WTC11 (cell line): ENCODE measurements around the gene PCNX4. TPM values are rescaled to one million over a fixed set of nuclear protein-coding genes. Genes with fewer than 3 reads are reported as not detected.

Experiments
- AR ChIP-seq: fragments of 250-450 bp; sonication (Bioruptor Pico); IDR thresholded peaks from 2 replicates; pipeline ENCODE4 v1.9.0; 2021; ENCODE audit warnings: mild to moderate bottlenecking
- E2F4 ChIP-seq: sonication (generic); formaldehyde crosslinking; IDR thresholded peaks from 2 replicates; pipeline ENCODE4 v1.8.1; 2022; ENCODE audit warnings: low read depth, mild to moderate bottlenecking, moderate library complexity, missing genetic modification reagents, borderline replicate concordance
- FOXP1 ChIP-seq: sonication (generic); formaldehyde crosslinking; IDR thresholded peaks from 2 replicates; pipeline ENCODE4 v1.8.0; 2022; ENCODE audit warnings: missing genetic modification reagents, mild to moderate bottlenecking, moderate library complexity, borderline replicate concordance
- GRHL2 ChIP-seq: fragments of 250-450 bp; sonication (Bioruptor Pico); IDR thresholded peaks from 2 replicates; pipeline ENCODE4 v1.8.0; 2022; ENCODE audit warnings: mild to moderate bottlenecking, moderate library complexity; ENCODE audit not compliant: insufficient replicate concordance, severe bottlenecking
- HMGXB4 ChIP-seq: sonication (generic); formaldehyde crosslinking; IDR thresholded peaks from 2 replicates; pipeline ENCODE4 v1.8.1; 2023; ENCODE audit warnings: mild to moderate bottlenecking, moderate library complexity, missing genetic modification reagents
- KAT7 ChIP-seq: sonication (generic); formaldehyde crosslinking; IDR thresholded peaks from 2 replicates; pipeline ENCODE4 v1.8.1; 2023; ENCODE audit warnings: missing genetic modification reagents, mild to moderate bottlenecking, borderline replicate concordance
- NFATC4 ChIP-seq: fragments of 250-450 bp; sonication (Bioruptor Pico); IDR thresholded peaks from 2 replicates; pipeline ENCODE4 v1.9.0; 2021; ENCODE audit warnings: mild to moderate bottlenecking
- NFYB ChIP-seq: sonication (generic); formaldehyde crosslinking; conservative IDR thresholded peaks from 2 replicates; pipeline ENCODE4 v1.8.0; 2022; ENCODE audit warnings: low read depth, missing genetic modification reagents
- PREB ChIP-seq: sonication (generic); formaldehyde crosslinking; IDR thresholded peaks from 2 replicates; pipeline ENCODE4 v1.8.1; 2022; ENCODE audit warnings: mild to moderate bottlenecking, missing genetic modification reagents, moderate library complexity, borderline replicate concordance
- SOX15 ChIP-seq: fragments of 250-450 bp; sonication (Bioruptor Pico); IDR thresholded peaks from 2 replicates; pipeline ENCODE4 v1.9.0; 2021; ENCODE audit warnings: mild to moderate bottlenecking
- SP1 ChIP-seq: sonication (generic); formaldehyde crosslinking; conservative IDR thresholded peaks from 2 replicates; pipeline ENCODE4 v1.8.1; 2022; ENCODE audit warnings: missing genetic modification reagents
- TEAD4 ChIP-seq: sonication (generic); formaldehyde crosslinking; IDR thresholded peaks from 2 replicates; pipeline ENCODE4 v1.8.0; 2022; ENCODE audit warnings: mild to moderate bottlenecking, missing genetic modification reagents
- ZNF281 ChIP-seq: sonication (generic); formaldehyde crosslinking; IDR thresholded peaks from 2 replicates; pipeline ENCODE4 v1.8.0; 2023; ENCODE audit warnings: mild to moderate bottlenecking, missing genetic modification reagents
- ZNF423 ChIP-seq: fragments of 250-450 bp; sonication (Bioruptor Pico); IDR thresholded peaks from 2 replicates; pipeline ENCODE4 v2.1.2; 2022; ENCODE audit warnings: mild to moderate bottlenecking, moderate library complexity
- ZNF532 ChIP-seq: fragments of 250-450 bp; sonication (Bioruptor Pico); IDR thresholded peaks from 2 replicates; pipeline ENCODE4 v1.9.0; 2021; ENCODE audit warnings: mild to moderate bottlenecking, borderline replicate concordance
- total RNA-seq: library from RNA; stranded (reverse); gene quantifications from 3 replicates; pipeline ENCODE4 v1.2.3, GENCODE V29; 2021
- TF ChIP-seq, protein P1 (sequence below): sonication (generic); formaldehyde crosslinking; IDR thresholded peaks from 2 replicates; pipeline ENCODE4 v1.8.1; 2023; ENCODE audit warnings: mild to moderate bottlenecking, missing genetic modification reagents, borderline replicate concordance

The PCNX4 gene
- total RNA-seq, 1 experiment from 2014 or later = 31.7 TPM

GRCh38 chr14:60164712-60165546 lies 73.2 kb downstream of the PCNX4 start, which contains the start of gene DHRS7 (continued):
- TF ChIP-seq, protein P1, sequence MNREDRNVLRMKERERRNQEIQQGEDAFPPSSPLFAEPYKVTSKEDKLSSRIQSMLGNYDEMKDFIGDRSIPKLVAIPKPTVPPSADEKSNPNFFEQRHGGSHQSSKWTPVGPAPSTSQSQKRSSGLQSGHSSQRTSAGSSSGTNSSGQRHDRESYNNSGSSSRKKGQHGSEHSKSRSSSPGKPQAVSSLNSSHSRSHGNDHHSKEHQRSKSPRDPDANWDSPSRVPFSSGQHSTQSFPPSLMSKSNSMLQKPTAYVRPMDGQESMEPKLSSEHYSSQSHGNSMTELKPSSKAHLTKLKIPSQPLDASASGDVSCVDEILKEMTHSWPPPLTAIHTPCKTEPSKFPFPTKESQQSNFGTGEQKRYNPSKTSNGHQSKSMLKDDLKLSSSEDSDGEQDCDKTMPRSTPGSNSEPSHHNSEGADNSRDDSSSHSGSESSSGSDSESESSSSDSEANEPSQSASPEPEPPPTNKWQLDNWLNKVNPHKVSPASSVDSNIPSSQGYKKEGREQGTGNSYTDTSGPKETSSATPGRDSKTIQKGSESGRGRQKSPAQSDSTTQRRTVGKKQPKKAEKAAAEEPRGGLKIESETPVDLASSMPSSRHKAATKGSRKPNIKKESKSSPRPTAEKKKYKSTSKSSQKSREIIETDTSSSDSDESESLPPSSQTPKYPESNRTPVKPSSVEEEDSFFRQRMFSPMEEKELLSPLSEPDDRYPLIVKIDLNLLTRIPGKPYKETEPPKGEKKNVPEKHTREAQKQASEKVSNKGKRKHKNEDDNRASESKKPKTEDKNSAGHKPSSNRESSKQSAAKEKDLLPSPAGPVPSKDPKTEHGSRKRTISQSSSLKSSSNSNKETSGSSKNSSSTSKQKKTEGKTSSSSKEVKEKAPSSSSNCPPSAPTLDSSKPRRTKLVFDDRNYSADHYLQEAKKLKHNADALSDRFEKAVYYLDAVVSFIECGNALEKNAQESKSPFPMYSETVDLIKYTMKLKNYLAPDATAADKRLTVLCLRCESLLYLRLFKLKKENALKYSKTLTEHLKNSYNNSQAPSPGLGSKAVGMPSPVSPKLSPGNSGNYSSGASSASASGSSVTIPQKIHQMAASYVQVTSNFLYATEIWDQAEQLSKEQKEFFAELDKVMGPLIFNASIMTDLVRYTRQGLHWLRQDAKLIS (CRISPR knock-in tag) = no peak
- peak; percentile 34; the same call in 1 of the 2 replicates for TF ChIP-seq AR
- TF ChIP-seq SOX15 (CRISPR knock-in tag) = no peak
- TF ChIP-seq ZNF532 (CRISPR knock-in tag) = no peak
- peak; percentile 99 for TF ChIP-seq HMGXB4 (CRISPR knock-in tag)
- TF ChIP-seq GRHL2 (CRISPR knock-in tag) = no peak
- no peak for TF ChIP-seq PREB (CRISPR knock-in tag)
- TF ChIP-seq FOXP1 = peak; percentile 47; the same call in 1 of the 2 replicates
- no peak for TF ChIP-seq NFATC4 (CRISPR knock-in tag)
- TF ChIP-seq KAT7 (CRISPR knock-in tag) = no peak
- TF ChIP-seq E2F4 (CRISPR knock-in tag) = no peak
- TF ChIP-seq ZNF281 = no peak
- peak; percentile 55 for TF ChIP-seq SP1 (CRISPR knock-in tag)
- TF ChIP-seq ZNF423 (CRISPR knock-in tag) = no peak
- TF ChIP-seq TEAD4 = 0 out of 2 replicates have a peak, but pooled peaks have one; percentile 16
- no peak for TF ChIP-seq NFYB (CRISPR knock-in tag)
